Osteocyte (in vitro differentiated cells): ENCODE results near the gene CCNJ. TPM values are rescaled to one million over a fixed set of nuclear protein-coding genes. Genes with fewer than 3 reads are reported as not detected.

ENCODE experiments used
- DNase-seq: peaks from one replicate; pipeline ENCODE4 v3.0.0; 2021; ENCODE audit warnings: mixed read lengths; ENCODE audit not compliant: unreplicated experiment; ENCODE audit errors: extremely low spot score
- H3K27ac Mint-ChIP-seq: one replicate; pipeline ENCODE4 v1.8.0; 2021; ENCODE audit warnings: mild to moderate bottlenecking, mixed read lengths; ENCODE audit not compliant: unreplicated experiment
- H3K27me3 Mint-ChIP-seq: one replicate; pipeline ENCODE4 v1.8.0; 2021; ENCODE audit warnings: mixed read lengths; ENCODE audit not compliant: unreplicated experiment
- H3K36me3 Mint-ChIP-seq: one replicate; pipeline ENCODE4 v1.8.0; 2021; ENCODE audit warnings: mixed read lengths; ENCODE audit not compliant: unreplicated experiment
- H3K4me1 Mint-ChIP-seq: one replicate; pipeline ENCODE4 v1.8.0; 2021; ENCODE audit warnings: mixed read lengths; ENCODE audit not compliant: unreplicated experiment
- H3K4me3 Mint-ChIP-seq: one replicate; pipeline ENCODE4 v1.8.0; 2021; ENCODE audit warnings: mild to moderate bottlenecking, moderate library complexity, mixed read lengths; ENCODE audit not compliant: unreplicated experiment
- H3K9me3 Mint-ChIP-seq: one replicate; pipeline ENCODE4 v1.8.0; 2021; ENCODE audit warnings: mixed read lengths; ENCODE audit not compliant: unreplicated experiment
- total RNA-seq: library from RNA; stranded (reverse); gene quantifications from 2 replicates; pipeline ENCODE4 v1.2.1, GENCODE V29; 2021
- TF ChIP-seq, protein P1 (sequence below): fragments of 200-600 bp; sonication (generic); IDR thresholded peaks from 2 replicates; pipeline ENCODE4 v1.5.0; 2021; ENCODE audit warnings: antibody characterized with exemption, mild to moderate bottlenecking, moderate library complexity

Gene CCNJ
- total RNA-seq, 1 donor from 2014 or later = 9.6 TPM

DNA sequence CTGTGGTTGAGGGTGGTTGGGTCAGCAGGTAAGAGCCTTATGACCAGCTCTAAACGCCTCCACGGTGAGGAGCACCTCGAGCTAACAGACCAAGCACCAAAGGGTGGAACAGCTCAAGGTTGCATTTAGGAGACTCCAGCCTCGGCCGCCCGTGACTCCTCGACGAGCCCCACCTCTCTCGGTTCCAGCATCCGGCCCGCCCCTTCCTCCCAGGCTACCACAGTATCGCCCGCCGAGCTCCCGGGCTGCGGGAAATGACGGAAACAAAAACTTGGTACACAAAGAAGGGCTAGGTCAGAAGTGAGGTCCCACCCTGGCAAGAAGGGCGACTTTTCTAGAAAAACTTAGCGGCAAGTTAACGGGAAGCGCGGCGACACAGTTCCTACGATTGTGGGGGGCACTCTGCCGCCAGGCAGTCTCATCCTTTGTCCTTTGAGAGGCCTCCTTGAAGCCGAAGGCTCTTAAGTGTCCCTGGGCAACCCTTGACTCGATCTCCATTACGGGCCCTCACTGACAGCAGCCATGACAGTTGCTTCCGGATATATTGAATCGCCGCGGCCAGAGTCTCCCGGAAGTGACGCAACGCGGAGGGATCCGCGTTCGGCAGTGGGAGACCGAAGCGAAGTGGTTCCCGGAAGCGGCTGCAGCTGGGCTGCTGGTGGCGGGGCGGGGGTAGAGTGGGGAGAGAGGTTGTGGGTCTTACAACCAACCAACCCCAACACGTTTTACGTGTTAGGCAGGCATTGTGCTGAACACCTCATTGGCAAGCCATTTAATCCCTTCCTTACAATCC, 46.5 kb downstream of the CCNJ start:
- TF ChIP-seq, protein P1, sequence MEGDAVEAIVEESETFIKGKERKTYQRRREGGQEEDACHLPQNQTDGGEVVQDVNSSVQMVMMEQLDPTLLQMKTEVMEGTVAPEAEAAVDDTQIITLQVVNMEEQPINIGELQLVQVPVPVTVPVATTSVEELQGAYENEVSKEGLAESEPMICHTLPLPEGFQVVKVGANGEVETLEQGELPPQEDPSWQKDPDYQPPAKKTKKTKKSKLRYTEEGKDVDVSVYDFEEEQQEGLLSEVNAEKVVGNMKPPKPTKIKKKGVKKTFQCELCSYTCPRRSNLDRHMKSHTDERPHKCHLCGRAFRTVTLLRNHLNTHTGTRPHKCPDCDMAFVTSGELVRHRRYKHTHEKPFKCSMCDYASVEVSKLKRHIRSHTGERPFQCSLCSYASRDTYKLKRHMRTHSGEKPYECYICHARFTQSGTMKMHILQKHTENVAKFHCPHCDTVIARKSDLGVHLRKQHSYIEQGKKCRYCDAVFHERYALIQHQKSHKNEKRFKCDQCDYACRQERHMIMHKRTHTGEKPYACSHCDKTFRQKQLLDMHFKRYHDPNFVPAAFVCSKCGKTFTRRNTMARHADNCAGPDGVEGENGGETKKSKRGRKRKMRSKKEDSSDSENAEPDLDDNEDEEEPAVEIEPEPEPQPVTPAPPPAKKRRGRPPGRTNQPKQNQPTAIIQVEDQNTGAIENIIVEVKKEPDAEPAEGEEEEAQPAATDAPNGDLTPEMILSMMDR = no peak
- Mint-ChIP-seq H3K27ac (no peak overlapping the region), H3K9me3 (no peaks in the 10 kb centered on the region), H3K27me3 (peaks cover 9% of the 10 kb centered on the region), H3K4me3 (no peak overlapping the region), H3K4me1 (no peaks in the 10 kb centered on the region), H3K36me3 (no peaks in the 10 kb centered on the region)
- DNase-seq = no peak

DNA sequence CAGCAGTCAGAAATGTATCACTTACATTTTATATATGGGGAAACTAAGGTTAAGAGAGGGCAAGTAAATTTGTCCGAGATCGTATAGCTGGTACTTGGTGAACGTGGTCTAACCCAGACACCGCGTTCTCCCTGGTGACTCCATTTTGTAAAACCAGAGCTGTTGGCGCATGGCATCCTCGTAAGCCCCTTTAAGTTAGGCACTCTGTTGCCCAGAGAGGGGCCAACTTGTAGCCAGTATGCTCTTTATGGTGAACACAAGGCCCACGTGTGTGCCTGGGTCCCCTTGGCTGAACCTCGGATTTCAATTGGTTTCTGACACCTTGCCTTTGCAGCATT, 47.0 kb downstream of the CCNJ start:
- H3K27me3 Mint-ChIP-seq = peaks cover 10% of the 10 kb centered on the region
- no peak overlapping the region for H3K4me3 Mint-ChIP-seq
- DNase-seq = no peak
- no peaks in the 10 kb centered on the region for H3K9me3 Mint-ChIP-seq
- no peak overlapping the region for H3K27ac Mint-ChIP-seq
- TF ChIP-seq, protein P1 = no peak
- no peaks in the 10 kb centered on the region for H3K4me1 Mint-ChIP-seq
- H3K36me3 Mint-ChIP-seq = no peaks in the 10 kb centered on the region

DNA sequence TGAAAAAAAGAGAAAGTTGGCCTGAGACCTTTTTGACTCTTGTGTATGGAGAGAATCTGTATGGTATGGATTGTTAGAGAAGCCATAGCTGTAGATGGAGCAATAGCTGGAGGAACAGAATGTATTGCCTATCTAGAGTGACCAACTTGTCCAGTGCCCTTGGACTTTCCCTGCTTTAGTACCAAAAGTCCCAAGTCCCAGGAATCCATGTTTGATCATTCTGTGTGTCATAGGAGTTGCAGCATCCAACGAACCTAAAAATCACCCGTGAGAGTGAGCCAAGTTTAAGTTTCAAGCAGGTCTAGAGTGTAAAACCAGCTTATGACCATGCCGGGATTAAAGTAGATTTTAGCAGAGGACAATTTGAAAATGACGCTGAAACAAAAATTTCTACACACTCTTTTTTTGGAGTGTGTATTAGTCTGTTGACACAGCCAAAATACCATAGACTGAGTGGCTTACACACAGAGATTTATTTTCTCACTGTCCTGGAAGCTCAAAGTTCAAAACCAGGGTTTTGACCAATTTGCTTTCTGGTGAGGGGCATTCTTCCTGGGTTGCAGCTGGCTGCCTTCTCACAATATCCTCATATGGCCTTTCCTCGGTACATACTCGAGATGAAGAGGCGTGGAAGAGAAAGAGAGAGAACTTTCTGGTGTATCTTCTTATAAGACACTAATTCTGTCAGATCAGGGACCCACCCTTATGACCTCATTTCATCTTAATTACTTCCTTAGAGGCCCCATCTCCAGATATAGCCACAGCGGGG, 49.8 kb downstream of the CCNJ start:
- TF ChIP-seq, protein P1 = no peak
- Mint-ChIP-seq H3K4me1 (no peaks in the 10 kb centered on the region), H3K27ac (no peak overlapping the region), H3K9me3 (no peaks in the 10 kb centered on the region), H3K27me3 (peaks cover 25% of the 10 kb centered on the region), H3K4me3 (no peak overlapping the region), H3K36me3 (no peaks in the 10 kb centered on the region)
- no peak for DNase-seq

DNA sequence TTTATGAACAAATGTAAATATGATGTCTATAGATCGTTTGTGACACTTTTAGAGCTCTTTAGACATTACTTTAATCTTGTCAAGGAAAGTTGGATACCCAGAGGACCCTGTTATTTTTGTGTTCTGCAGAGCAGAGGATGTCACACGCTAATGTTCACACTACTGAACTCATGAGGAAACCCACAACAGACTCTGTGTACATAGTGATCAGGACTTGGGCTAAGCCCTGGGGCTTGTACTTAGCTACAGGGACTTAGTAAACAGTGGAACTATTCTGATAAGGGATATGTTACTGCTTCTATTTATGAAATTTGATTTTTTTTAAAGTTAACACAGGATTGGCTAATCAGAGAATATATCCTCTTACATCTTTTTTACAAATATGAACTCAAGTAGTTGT, 50.6 kb downstream of the CCNJ start:
- no peak for DNase-seq
- Mint-ChIP-seq H3K4me3 (no peak overlapping the region), H3K4me1 (no peaks in the 10 kb centered on the region), H3K27me3 (peaks cover 28% of the 10 kb centered on the region), H3K36me3 (no peaks in the 10 kb centered on the region), H3K27ac (no peak overlapping the region), H3K9me3 (no peaks in the 10 kb centered on the region)
- TF ChIP-seq, protein P1 = no peak

DNA sequence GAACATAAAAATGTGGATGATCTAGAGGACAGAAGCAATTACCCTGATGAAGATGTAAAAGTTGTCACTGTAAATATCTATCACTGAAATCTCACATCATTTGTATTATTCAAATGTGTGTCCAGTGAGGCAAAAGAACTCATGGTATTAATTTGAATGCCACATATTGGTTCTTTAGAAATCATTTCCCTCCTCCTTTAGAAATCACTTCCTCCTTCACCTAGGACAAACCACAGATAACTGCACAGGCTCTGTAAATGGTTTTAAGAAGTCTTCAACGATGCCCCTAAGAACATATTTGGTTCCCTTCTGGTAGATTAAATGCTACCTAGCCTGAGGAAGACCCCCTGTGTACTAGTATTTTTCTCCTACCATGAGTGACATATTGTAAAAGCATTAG, 53.6 kb downstream of the CCNJ start:
- H3K4me1 Mint-ChIP-seq = no peaks in the 10 kb centered on the region
- H3K9me3 Mint-ChIP-seq = no peaks in the 10 kb centered on the region
- DNase-seq = no peak
- no peak overlapping the region for H3K27ac Mint-ChIP-seq
- TF ChIP-seq, protein P1 = no peak
- no peak overlapping the region for H3K4me3 Mint-ChIP-seq
- H3K27me3 Mint-ChIP-seq = peaks cover 42% of the 10 kb centered on the region
- H3K36me3 Mint-ChIP-seq = no peaks in the 10 kb centered on the region
